GM21717 (cell line): Measurements from ENCODE around the gene FKBP7.
"Not testable (repeated sequence)": the region's sequence is repeated elsewhere in the genome, so short reads cannot be mapped to it uniquely, and the experiment has no call there.

ENCODE experiments used
- ATAC-seq: cut with Tn5 transposase; IDR thresholded peaks from one replicate; pipeline ENCODE4 v1.9.1; 2021; ENCODE audit warnings: mild to moderate bottlenecking, moderate library complexity; ENCODE audit not compliant: unreplicated experiment

FKBP7 gene

DNA sequence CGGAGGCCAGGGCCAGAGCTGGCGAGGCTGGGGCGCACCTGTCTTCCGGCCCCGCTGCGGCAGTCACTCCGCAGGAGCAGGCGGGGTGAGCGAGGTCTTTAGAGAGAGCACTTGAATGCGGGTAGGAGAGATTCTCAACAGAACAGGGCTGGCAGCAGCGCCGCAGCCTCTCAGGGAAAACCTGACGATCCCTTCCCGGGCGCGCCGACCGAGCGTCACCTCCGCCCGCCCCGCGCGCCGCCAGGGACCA, 28.0 kb downstream of the FKBP7 start:
- peak; percentile 55 for ATAC-seq

DNA sequence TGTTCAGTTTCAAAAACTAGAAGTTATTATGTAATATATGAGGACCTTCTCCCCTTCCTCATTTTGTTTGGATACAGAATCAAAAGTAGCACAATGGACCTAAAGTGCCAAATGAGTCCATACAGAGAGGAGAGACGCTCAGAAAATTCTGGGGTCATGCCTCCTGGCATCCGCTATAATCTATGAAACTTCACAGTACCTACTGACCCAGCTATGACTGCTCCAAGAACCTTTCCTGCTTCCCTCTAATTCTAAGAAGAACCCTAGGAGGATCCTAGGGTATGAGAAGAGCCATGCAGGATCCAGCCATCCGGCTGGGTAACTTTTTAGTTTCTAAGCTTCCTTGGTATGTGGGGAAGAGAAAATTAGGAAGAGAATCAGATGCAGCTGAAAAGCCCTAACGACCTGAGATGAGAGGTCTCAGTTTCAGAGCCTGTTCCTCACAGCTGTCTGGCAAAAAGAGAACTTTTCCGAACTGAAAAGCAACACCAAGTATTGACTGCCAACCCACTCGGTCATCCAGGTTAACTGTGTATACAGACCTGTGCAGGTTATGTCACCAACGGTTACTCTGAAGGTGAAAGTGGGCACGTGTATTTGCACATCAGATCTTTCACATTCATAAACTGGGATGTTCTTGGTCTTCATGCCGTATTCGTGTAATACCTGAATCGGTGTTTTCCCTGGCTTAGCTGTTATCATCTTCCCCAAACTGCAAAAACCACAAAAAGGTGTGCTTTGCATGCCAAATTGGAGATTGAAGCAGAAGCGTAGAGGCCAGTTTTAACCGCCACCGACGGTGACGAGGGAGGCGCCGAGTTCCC, 28.5 kb downstream of the FKBP7 start:
- ATAC-seq: peak; percentile 16

DNA sequence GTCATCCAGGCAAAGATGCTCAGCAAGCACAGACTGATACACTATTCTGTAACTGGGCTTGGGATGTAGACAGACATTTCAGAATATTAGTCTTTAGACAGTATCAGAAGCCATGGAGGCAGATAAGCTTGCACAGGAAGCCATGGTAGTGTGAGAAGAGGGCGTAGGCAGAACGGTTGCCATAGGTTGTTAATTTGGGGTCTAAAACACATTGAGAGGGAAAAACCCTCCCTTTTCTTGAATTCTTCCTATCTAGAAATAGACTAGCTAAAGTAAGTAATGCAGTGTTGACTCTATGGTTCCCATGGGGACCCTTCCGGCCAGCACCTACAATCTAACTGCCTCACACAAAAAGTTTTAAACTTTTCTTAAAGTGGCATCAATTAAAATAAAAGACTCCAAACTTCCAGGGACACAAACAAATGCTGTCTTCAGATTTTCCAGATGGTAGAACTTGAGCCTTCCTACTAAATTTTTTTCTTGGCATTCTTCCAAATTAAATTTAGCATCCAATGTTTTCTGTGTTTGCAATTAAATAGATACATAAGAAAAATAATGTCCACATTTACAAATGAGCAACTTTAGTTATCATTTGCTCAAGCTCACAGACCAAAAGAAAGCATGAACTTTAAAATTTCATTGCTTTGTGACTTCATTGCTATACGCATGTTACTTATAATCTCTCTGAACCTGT, 29.3 kb downstream of the FKBP7 start:
- no peak for ATAC-seq

DNA sequence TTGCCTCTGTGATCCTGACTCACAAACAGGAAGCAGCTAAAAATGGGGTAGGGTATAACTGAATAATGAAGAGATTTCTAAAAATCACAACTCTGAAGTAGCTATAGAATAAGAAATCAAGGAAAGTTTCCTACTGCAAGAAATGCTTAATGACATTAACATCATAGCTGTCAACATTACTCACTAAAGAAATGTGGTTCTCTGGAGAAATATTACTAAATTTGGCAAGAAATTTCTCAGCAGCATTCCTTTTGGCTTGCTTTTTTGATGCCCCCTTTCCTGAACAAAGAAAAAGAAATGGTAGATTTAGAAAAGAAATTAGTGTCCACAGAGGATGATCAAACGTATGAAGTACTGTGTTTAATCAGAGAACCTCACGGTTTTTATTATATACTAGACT, 37.0 kb downstream of the FKBP7 start:
- ATAC-seq: no peak

DNA sequence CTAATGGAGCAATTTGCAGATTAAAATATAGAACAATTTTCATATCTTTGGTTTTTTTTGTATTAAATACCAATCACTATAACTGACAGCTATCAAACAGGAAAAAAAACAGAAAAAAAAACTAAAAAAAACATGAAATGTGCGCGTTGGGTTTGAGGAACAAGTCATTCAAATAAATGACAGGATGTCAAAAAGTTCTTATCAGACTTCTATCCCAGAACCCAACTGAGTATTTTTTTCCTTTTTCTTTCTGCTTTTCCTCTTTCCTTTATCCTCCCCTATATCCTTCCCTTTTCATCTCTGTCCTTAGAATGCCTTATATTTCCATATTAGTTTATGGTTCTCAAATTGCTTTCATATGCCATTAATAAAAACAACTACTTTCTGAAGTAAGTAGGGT, 41.7 kb downstream of the FKBP7 start:
- no peak for ATAC-seq

DNA sequence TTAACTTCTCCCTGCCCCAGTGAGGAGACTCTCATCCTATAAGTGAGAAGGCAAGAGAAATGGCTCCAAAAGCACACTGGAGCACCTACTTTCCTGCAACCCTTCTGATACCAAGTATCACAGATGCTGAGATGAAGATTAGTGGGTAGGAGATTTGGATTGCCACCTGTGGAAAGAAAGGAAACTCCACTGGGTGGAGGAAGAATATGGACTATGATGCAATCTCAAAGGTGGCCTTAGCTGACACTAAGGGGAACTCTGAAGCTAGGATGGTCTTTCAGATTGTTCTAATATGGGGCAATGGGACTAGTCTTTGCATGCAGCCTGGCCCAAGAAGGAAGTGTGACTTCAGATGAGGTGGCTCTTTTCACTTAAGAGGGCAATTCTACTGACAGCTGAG, 49.1 kb downstream of the FKBP7 start:
- no peak for ATAC-seq

DNA sequence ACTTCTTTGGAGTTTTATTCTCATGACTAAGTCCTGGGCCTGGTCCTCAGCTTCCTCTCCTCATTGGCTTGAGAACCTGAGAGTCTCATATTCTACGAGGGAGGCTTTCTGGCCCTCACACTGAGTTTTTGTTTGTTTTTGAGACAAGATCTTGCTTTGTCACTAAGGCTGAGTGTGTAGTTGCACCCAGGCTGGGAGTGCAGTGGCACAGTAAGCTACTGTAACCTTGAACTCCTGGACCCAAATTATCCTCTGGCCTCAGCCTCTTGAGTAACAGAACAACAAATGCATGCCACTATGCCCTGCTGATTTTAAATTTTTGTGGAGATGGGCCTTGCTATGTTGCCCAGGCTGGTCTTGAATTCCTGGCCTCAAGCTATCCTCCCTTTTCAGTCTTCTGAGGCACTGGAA, 50.0 kb downstream of the FKBP7 start:
- no peak for ATAC-seq

DNA sequence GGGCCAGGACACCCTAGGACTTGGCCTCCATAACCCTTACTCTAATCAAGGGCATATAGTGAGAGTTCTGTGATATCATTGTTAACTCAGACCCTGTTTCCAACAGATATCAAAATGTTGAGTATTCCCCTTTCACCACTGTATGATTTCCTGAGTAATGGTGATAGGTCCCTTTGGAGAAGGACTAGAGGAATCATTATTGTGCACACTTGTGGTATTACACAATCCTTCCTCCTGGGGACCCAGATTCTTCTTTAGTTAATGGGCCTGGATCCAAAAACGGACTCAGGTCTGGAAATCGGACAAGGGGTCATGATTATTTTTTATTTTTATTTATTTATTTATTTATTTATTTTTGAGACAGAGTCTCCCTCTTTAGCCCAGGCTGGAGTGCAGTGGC, 50.9 kb downstream of the FKBP7 start:
- no peak for ATAC-seq

DNA sequence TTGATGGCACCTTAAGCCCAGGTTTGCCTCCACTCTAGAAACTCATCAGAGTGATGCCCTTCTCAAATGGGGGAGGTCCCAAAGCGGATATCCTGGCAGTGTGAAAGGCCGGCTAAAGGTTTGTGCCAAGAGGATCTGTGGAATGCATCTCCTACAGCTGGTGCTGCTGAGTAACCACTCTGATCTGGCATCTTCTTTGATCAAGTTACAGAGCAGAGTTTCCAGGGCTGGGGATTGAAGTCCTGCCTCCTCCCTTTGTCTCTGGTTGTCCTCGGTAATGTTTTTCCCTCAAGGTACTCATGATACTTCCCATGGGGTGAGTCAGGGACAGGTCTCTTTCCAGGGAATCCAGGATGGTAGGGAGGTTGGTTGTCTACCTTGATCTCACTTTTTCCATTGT, 52.0 kb downstream of the FKBP7 start:
- ATAC-seq: no peak

DNA sequence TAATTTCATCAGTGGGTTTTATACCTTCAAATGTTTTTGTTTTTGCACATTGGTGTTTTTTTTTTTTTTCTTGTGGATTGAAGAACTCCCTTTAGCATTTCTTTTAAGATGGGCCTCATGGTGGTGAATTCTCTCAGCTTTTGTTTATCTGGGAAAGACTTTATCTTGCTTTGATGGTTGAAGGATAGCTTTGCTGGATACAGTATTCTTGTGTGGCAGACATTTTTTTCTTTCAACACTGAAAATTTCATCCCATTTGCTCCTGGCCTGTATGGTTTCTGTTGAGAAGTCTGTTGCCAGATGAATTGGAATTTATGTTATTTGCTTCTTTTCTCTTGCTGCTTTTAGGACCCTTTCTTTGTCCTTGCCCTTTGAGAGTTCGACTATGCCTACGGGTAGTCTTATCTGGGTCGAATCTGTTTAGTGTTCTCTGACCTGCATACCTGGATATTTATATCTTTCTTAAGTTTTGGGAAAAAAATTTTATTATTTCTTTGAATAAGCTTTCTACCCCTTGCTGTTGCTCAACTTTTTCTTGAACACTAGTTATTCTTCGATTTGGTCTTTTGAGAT, 53.1 kb downstream of the FKBP7 start:
- no peak for ATAC-seq

DNA sequence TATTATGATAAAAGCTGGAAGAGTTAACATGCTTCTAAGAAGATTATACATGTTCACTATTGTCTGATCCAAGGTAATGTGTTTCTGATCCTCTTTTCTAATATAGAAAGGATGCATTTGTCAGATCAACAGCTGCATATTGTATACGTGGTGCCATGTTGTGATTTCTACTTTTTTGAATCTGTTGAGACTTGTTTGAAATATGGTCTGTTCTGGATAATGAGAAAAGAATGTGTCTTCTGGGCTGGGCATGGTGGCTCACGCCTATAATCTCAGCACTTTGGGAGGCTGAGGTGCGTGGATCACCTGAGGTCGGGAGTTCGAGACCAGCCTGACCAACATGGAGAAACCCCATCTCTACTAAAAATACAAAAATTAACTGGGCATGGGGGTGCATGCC, 54.7 kb downstream of the FKBP7 start:
- ATAC-seq: not testable (repeated sequence)

DNA sequence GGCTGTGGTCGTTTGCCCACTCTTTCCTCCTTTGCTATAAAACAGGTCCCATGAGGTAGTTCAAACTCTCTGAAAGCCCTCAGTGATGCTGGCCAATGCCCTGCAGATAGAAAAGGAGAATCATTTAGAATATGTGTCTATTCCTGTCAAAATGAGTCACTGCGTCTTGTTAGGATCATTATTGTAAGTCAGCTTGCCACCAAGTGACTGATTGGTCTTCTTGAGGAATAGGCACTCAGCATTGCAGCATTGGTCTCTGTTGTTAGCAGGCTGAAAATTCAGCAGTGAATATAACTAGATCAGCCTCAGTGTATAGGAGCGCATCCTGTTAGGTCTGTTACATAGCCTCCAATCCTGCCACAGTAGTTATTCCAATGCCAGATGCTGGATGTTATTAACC, 56.3 kb downstream of the FKBP7 start:
- no peak for ATAC-seq

DNA sequence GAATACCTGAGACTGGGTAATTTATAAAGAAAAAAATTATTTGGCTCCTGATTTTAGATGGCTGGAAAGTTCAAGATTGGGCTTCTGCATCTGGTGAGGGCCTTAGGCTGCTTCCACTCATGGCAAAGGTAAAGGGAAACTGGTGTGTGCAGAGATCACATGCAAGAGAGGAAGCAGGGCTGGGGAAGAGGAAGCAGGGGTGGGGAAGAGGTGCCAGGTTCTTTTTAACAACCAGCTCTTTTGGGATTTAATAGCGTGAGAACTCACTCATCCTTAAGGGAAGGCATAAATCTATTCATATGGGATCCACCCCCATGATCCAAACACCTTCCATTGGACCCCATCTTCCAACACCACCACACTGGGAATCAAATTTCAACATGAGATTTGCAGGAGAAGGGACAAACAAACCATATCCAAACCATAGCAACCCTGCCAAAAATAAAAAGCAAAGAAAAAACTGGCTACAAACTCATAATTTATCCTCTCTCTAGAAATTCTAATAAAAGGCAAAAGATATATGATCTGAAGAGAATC, 57.9 kb downstream of the FKBP7 start:
- ATAC-seq: no peak

DNA sequence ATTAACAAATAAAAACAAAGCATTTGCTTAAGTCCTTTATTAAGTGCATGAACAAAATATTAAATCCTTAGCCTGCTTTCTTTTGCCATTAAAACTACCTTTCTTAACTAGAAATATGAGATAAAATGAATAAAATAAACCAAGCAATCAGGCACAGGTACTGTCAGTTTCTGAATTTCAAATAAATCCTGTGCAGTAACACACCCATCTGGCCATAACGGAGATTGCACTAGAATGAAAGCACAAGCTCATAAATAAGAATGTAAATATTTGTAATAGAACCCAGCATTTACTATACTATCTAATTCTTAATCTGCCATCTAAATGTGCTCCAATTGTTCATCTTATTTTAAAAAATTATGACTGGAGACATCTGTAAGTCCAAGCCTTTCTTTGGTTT, 59.3 kb downstream of the FKBP7 start:
- no peak for ATAC-seq

DNA sequence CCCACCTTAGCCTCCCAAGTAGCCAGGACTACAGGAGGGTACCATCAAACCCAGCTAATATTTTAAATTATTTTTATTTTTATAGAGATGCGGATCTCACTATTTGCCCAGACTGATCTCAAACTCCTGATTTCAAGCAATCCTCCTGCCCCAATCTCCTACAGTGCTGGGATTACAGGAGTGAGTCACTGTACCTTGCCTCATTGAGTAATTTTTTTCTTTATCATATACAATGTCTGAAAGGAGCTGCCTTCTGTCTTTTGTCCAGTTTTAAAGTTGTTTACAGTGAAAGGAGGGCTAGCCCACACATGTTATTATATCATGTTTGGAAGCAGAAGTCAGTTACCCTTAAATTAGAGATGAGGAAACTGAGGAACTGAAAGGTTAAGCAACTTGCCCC, 60.0 kb downstream of the FKBP7 start:
- no peak for ATAC-seq

DNA sequence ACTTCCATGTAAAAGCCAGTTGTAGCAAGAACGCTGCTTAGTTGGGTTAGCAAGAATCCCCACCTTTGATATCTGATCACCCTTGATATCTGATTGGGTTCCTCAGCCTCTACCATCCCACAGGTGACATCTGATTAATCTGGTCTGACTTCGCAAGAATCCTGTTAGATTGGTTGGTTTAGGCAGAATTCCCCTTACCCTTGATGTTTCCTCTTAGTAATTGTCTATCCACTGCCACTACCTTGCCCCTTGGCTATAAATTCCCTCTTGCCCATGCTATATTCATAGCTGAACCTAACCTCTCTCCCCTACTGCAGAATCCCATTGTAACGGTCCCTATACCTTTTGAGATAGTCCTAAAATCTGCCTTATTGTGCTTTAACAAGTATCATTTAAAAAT, 60.5 kb downstream of the FKBP7 start:
- ATAC-seq: no peak

DNA sequence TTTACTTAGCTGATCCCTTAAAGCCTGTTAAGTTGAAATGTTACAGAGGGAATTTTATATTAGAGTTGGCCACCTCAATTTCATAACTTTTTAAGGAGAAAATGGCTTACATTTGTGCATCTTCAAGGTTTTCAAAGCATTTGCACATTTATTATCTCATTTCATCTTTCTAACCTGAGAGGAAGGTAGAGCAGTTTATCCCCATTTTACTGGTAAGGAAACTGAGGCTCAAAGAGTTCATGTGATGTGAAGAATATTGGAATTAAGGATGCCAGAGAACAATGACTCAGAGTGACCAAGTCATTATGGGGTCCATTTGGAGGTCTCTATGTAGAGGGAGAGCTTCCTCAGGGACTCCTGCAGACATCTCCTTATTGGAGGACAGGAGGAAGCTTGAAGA, 62.4 kb downstream of the FKBP7 start:
- ATAC-seq: no peak

DNA sequence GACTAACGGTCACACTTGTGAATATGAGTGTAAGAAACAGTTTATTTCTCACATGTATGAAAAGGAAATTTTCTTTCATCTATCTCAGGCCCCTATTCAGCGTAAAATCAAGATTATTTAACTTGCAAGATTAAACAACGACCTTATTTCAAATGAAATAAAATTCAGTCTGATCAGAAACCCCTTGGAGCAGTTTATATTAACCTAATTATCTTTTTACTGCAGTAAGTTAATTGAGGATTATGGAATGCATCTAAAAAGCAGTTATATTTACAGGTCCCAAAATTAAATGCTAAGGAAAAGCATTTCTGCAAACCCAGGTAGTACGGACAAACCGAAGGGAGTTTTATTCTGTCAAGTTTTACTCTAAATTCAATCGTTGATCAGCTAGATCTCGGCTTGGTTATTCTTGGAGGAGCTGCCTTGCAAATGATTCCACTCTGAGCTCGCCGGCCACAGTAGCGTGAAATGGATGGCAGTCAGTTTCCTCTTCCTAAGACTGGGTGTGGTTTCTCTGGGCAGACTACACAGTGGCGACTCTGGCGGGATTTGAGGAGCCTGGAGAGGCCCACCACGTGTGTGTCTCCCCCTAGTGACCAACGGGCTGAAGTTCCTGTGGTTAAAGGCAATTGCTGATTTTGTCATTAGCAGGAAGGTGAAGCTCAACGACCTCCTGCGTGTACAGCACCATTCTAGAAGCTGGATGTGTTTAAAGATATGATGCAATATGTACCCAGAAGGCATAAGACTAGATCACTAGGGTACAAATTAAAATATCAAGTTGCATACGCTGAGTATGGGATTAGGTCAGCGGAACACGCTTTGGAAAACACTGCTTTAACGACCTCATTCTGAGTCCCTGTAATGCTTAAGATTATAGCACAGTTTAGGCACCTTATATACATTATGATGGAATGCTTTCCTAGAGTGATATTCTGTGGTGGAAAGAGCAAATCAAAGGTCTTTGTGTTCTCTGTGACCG, 63.8 kb downstream of the FKBP7 start:
- peak; percentile 85 for ATAC-seq
